Right lobe of liver (tissue), 4 donors: ENCODE data around the gene DVL1.

ENCODE experiments used
- POLR2A ChIP-seq: fragments of 450-650 bp; IDR thresholded peaks from one replicate; pipeline ENCODE4 v1.6.1; 2017; ENCODE audit warnings: antibody characterized with exemption, mild to moderate bottlenecking
- TF ChIP-seq, protein P1 (sequence below), 4 donors: fragments of 200-600 bp in 3 of 4; fragments of 450-650 bp in 1 of 4; IDR thresholded peaks; one replicate each; pipeline versions ENCODE4 v1.5.1 to v1.8.0; 2016 to 2022; ENCODE audit warnings: antibody characterized with exemption in 4 of 4, mild to moderate bottlenecking in 2 of 4
- donor health status: DM: no; HTN: no; CAD: no.
- donor health status: DM: no; HTN: no; CAD: no.
- donor health status: DM: no; HTN: yes; CAD: no.

DNA sequence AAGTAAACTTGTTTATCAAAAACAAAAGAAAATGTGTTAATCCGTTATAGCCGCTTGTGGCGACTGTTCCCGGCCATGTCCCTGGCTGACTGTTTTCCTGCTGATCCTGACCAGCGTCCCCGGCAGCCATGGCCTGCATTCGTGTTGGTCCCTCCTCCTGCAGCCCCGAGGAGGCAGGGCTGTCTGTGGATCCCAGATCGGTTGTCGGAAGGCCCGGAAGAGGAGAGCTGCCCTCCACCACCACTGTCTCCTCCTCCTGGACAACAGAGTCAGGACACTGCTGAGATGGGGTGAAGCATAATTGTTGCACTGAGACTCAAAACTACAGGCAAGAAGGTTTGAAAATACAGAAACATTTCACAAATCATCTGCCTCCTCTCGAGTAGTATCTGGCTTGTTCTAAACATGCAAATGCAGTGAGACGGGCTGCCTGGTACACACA, 12.8 kb upstream of the DVL1 start:
- TF ChIP-seq, protein P1, sequence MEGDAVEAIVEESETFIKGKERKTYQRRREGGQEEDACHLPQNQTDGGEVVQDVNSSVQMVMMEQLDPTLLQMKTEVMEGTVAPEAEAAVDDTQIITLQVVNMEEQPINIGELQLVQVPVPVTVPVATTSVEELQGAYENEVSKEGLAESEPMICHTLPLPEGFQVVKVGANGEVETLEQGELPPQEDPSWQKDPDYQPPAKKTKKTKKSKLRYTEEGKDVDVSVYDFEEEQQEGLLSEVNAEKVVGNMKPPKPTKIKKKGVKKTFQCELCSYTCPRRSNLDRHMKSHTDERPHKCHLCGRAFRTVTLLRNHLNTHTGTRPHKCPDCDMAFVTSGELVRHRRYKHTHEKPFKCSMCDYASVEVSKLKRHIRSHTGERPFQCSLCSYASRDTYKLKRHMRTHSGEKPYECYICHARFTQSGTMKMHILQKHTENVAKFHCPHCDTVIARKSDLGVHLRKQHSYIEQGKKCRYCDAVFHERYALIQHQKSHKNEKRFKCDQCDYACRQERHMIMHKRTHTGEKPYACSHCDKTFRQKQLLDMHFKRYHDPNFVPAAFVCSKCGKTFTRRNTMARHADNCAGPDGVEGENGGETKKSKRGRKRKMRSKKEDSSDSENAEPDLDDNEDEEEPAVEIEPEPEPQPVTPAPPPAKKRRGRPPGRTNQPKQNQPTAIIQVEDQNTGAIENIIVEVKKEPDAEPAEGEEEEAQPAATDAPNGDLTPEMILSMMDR (IDR thresholded peaks at IDR 0.05), result no peak
- no peak for TF ChIP-seq POLR2A
